T-cell (primary cell): ENCODE results near the gene KLHL40. TPM values are rescaled to one million over a fixed set of nuclear protein-coding genes. Genes with fewer than 3 reads are reported as not detected.

Experiments used
- ATAC-seq, 4 experiments: fragments of 200-7000 bp in 3 of 4; fragments of 150-1000 bp in 1 of 4; cut with Tn5 transposase; replicated peaks in 1 of 4; 1 replicate in 3 of 4; 2 replicates in 1 of 4; pipeline ENCODE4 v1.10.0; 2021; ENCODE audit warnings: moderate library complexity in 3 of 4, mild to moderate bottlenecking in 2 of 4, moderate number of reproducible peaks in 1 of 4
- CTCF ChIA-PET, 2 donors: fragments of 300-600 bp; sonication (Branson Sonifier 250); formaldehyde crosslinking; loops; one replicate each; lab custom pipeline; 2022; ENCODE audit warnings: antibody characterized with exemption in 2 of 2; lab: Charles Lee
- POLR2A ChIA-PET, 2 donors: fragments of 300-600 bp; sonication (Branson Sonifier 250); formaldehyde crosslinking; loops; one replicate each; lab custom pipeline; 2022; ENCODE audit warnings: antibody characterized with exemption in 2 of 2; lab: Charles Lee
- DNase-seq, 35 experiments: peaks; one replicate each; pipeline versions ENCODE4 v3.0.0 to v3.0.0-alpha.2; 2013 to 2023
- H3K27ac ChIP-seq: one replicate; pipeline ENCODE4 v1.5.1; 2013; ENCODE audit warnings: low read length
- H3K27me3 ChIP-seq, 2 experiments: replicated peaks in 1 of 2; 1 replicate in 1 of 2; 2 replicates in 1 of 2; pipeline versions ENCODE4 v1.6.1 to v1.7.0; 2013; ENCODE audit warnings: low read length in 1 of 2, mixed read lengths in 1 of 2; ENCODE audit not compliant: control insufficient read depth in 2 of 2, insufficient read depth in 2 of 2; ENCODE audit errors: extremely low read depth in 1 of 2
- H3K36me3 ChIP-seq, 2 donors: 1 replicate in 1 of 2; 2 replicates in 1 of 2; pipeline versions ENCODE4 v1.6.1 to v1.7.0; 2013; ENCODE audit warnings: low read length in 1 of 2; ENCODE audit not compliant: control insufficient read depth in 2 of 2, insufficient read depth in 1 of 2; ENCODE audit errors: extremely low read depth in 1 of 2
- H3K4me1 ChIP-seq, 2 experiments: 1 replicate in 1 of 2; 2 replicates in 1 of 2; pipeline versions ENCODE4 v1.6.1 to v1.7.0; 2013; ENCODE audit warnings: low read length in 2 of 2, mixed read lengths in 1 of 2; ENCODE audit not compliant: insufficient read depth in 2 of 2, control insufficient read depth in 1 of 2; ENCODE audit errors: extremely low read depth in 1 of 2
- H3K4me3 ChIP-seq, 2 donors: 1 replicate in 1 of 2; 2 replicates in 1 of 2; pipeline versions ENCODE4 v1.5.1 to v1.7.0; 2013; ENCODE audit warnings: mild to moderate bottlenecking in 2 of 2, low read length in 1 of 2, moderate library complexity in 1 of 2; ENCODE audit not compliant: control insufficient read depth in 1 of 2; ENCODE audit errors: extremely low read depth in 1 of 2
- H3K9me3 ChIP-seq: 2 replicates; pipeline ENCODE4 v1.7.0; 2013
- H3K27ac Mint-ChIP-seq, 2 donors: one replicate each; pipeline ENCODE4 v1.8.0; 2020 to 2021; ENCODE audit warnings: mild to moderate bottlenecking in 2 of 2, mixed read lengths in 2 of 2
- H3K27me3 Mint-ChIP-seq, 2 donors: one replicate each; pipeline ENCODE4 v1.8.0; 2021 to 2022; ENCODE audit warnings: mixed read lengths in 2 of 2
- H3K36me3 Mint-ChIP-seq: one replicate; pipeline ENCODE4 v1.8.0; 2021; ENCODE audit warnings: mixed read lengths
- H3K4me1 Mint-ChIP-seq, 3 donors: one replicate each; pipeline ENCODE4 v1.8.0; 2020 to 2022; ENCODE audit warnings: mixed read lengths in 3 of 3, mild to moderate bottlenecking in 1 of 3
- H3K4me3 Mint-ChIP-seq, 3 donors: one replicate each; pipeline ENCODE4 v1.8.0; 2020 to 2022; ENCODE audit warnings: mild to moderate bottlenecking in 3 of 3, mixed read lengths in 3 of 3, moderate library complexity in 3 of 3
- H3K9me3 Mint-ChIP-seq, 3 donors: one replicate each; pipeline ENCODE4 v1.8.0; 2020 to 2022; ENCODE audit warnings: mixed read lengths in 3 of 3
- whole genome bisulfite sequencing: methylation state at CpG from one replicate; pipeline ENCODE4 v1.1.5; 2013; ENCODE audit warnings: missing lambda C conversion rate; ENCODE audit not compliant: insufficient coverage; 5-methylcytosine and 5-hydroxymethylcytosine counted together
- total RNA-seq, 35 experiments: library from RNA in 6 of 35; stranded (reverse) in 6 of 35; fragments of 120-200 nt in 1 of 35; gene quantifications; one replicate each; pipeline versions ENCODE4 v1.2.1 to v1.2.4 and lab custom pipeline; 2013 to 2026

KLHL40 gene
- total RNA-seq, 5 donors from 2014 or later (not counting 1 experiment from before 2014, with no cell fraction given), result not detected

DNA sequence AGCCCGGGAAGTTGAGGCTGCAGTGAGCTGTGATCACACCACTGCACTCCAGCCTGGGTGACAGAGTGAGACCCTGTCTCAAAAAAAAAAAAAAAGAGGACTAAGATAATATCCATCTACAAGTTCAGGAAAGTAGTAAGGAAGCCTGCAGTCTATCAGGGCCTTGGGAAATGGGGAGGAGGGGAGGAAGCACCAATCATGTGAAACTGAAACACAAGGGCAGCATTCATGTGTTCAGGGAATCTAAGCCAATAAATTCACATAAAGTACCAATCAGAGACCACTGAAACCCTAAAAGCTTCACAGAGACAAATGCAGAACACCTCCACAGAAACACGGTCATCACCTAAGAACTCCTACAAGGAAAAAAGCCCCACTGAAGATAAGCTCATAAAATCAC lies 40.1 kb downstream of the KLHL40 start:
- H3K4me3 Mint-ChIP-seq, result no peak overlapping the region
- no peaks in the 10 kb centered on the region for H3K9me3 ChIP-seq
- POLR2A ChIA-PET, result no interaction called here
- no CpG with 5 or more reads among the region's 2 CpGs for WGBS
- H3K27me3 Mint-ChIP-seq, result peaks cover 9 to 20% of the 10 kb centered on the region in 2 donors
- CTCF ChIA-PET, result no interaction called here
- H3K4me3 ChIP-seq, result no peak overlapping the region
- no peaks in the 10 kb centered on the region for H3K4me1 Mint-ChIP-seq
- H3K27ac ChIP-seq, result no peak overlapping the region
- ATAC-seq (no peak), DNase-seq (no peak)
- no peaks in the 10 kb centered on the region for H3K9me3 Mint-ChIP-seq
- H3K27me3 ChIP-seq, result no peaks in the 10 kb centered on the region
- no peak overlapping the region for H3K27ac Mint-ChIP-seq
- H3K36me3 ChIP-seq, result no peaks in the 10 kb centered on the region
- H3K36me3 Mint-ChIP-seq, result no peaks in the 10 kb centered on the region
- no peaks in the 10 kb centered on the region for H3K4me1 ChIP-seq

DNA sequence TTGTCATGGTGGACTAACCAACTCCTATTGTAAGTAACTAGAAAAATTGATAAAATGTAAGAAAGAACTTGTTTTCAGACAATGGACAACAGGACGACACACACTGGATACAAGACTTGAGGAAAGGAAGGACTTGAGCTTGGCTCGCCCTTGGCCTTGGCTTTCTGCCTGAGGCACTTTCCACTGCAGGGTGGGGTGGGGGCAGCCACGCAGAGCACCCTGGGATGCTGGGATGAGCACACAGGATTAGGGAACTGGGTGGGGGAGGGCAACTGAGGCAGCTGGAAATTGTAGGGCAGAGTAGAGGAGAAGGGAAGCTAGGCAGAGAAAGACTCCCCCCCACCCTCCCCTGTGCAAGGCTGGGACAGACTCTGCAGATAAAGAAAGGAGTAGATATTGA lies 42.7 kb downstream of the KLHL40 start:
- H3K27ac ChIP-seq, result no peak overlapping the region
- no peaks in the 10 kb centered on the region for H3K27me3 ChIP-seq
- no peaks in the 10 kb centered on the region for H3K9me3 ChIP-seq
- CTCF ChIA-PET, result no interaction called here
- no peak overlapping the region for H3K4me3 ChIP-seq
- peaks cover 9 to 13% of the 10 kb centered on the region in 2 donors for H3K27me3 Mint-ChIP-seq
- ATAC-seq, result no peak
- no peaks in the 10 kb centered on the region for H3K36me3 Mint-ChIP-seq
- WGBS, result 100% methylated on average over 1 of the region's 3 CpGs
- H3K9me3 Mint-ChIP-seq, result no peaks in the 10 kb centered on the region
- POLR2A ChIA-PET, result no interaction called here
- no peak overlapping the region for H3K4me3 Mint-ChIP-seq
- H3K36me3 ChIP-seq, result no peaks in the 10 kb centered on the region
- no peaks in the 10 kb centered on the region for H3K4me1 Mint-ChIP-seq
- H3K4me1 ChIP-seq, result no peaks in the 10 kb centered on the region
- no peak overlapping the region for H3K27ac Mint-ChIP-seq
- no peak for DNase-seq

DNA sequence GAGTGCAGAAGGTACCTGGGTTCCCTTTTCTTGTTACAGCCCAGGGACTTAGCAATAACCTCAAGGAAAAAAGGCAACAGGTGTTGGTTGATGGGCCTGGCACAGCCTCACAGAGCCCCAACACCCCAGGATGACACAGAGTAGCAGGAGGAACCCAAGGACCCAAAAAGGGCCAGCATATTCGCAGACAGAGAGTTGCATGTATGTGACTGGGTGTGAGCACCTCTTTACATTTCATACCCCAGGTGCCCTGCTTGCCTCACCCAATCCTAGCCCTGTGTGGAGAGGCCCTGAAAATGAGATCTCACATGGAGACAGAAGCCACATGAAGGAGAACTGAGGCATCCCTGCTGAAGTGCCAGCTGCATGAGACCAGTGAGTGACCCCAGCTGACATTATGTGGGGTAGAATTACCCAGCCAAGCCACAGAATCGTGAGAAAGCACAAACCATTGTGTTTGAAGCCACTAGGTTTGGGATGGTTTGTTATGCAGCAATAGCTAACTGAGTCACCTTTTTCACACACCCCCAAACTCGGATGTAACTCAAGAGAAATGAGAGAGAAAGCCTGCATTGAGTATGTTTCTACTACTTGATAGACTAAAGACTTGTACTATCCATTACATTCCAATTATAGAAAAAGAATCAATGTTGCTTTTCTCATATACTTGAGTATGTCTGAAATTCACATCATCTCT lies 43.5 kb downstream of the KLHL40 start:
- H3K27ac Mint-ChIP-seq, result no peak overlapping the region
- POLR2A ChIA-PET, result interaction anchor here in 1 of 2 donors (0.5 kb wide), 1 partner anchor 252 kb away, joined by 3 read pairs; no protein-coding TSS in a partner anchor
- H3K4me3 Mint-ChIP-seq, result no peak overlapping the region
- Histone ChIP-seq H3K4me3 (no peak overlapping the region), H3K4me1 (no peaks in the 10 kb centered on the region), H3K27me3 (no peaks in the 10 kb centered on the region), H3K27ac (no peak overlapping the region), H3K36me3 (no peaks in the 10 kb centered on the region), H3K9me3 (no peaks in the 10 kb centered on the region)
- ATAC-seq, result no peak
- no peaks in the 10 kb centered on the region for H3K36me3 Mint-ChIP-seq
- peak in 1 of 35 experiments; percentile 2 for DNase-seq
- no peaks in the 10 kb centered on the region for H3K9me3 Mint-ChIP-seq
- CTCF ChIA-PET, result no interaction called here
- H3K4me1 Mint-ChIP-seq, result no peaks in the 10 kb centered on the region
- peaks cover 6 to 10% of the 10 kb centered on the region in 2 donors for H3K27me3 Mint-ChIP-seq
- no CpG with 5 or more reads among the region's 3 CpGs for WGBS

DNA sequence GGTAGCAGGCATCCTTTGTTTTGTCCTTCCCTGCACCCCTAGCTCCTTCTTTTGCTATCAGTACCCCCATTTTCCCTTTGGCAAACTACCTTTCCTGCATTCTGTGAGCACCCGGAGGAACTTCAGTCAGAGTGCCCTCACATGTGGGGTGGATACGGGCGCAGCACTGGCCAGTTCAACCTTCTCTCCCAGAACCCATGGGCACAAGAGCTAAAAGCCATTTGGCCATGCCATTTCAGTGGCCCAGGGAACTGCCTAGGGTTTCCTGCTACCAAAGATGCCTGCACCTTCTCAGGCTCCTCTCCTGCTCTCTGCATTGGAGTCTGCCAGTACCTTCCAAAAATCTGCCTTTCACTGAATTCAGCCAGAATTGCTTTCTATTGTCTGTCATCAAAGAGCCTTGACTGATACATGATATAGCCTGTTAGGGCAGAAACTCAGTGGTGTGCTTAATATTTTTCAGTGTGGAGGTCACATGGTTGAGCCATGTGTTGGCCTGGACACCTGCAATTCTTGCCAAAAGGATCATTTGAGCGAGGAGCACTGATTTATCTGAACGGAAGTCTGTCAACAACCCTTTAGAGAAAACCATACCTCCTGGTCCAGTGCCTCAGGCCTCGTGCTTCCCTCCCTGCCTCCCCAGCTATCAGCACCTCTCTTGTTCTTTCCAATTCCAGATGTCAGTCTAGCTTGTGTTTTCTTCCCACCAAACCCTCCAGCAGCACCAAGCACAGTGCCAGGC lies 44.2 kb downstream of the KLHL40 start:
- H3K36me3 ChIP-seq, result no peaks in the 10 kb centered on the region
- H3K4me1 Mint-ChIP-seq, result no peaks in the 10 kb centered on the region
- 92% methylated on average over 5 of the region's 6 CpGs for WGBS
- no peaks in the 10 kb centered on the region for H3K36me3 Mint-ChIP-seq
- ChIA-PET CTCF (no interaction called here), POLR2A (interaction anchor here in 1 of 2 donors (0.5 kb wide), 1 partner anchor 252 kb away, joined by 3 read pairs; no protein-coding TSS in a partner anchor)
- ATAC-seq (no peak), DNase-seq (no peak)
- no peaks in the 10 kb centered on the region for H3K9me3 ChIP-seq
- no peak overlapping the region for H3K4me3 ChIP-seq
- no peak overlapping the region for H3K27ac Mint-ChIP-seq
- no peak overlapping the region for H3K27ac ChIP-seq
- H3K9me3 Mint-ChIP-seq, result no peaks in the 10 kb centered on the region
- peaks cover 4 to 6% of the 10 kb centered on the region in 2 donors for H3K27me3 Mint-ChIP-seq
- no peak overlapping the region for H3K4me3 Mint-ChIP-seq
- no peaks in the 10 kb centered on the region for H3K4me1 ChIP-seq
- no peaks in the 10 kb centered on the region for H3K27me3 ChIP-seq

DNA sequence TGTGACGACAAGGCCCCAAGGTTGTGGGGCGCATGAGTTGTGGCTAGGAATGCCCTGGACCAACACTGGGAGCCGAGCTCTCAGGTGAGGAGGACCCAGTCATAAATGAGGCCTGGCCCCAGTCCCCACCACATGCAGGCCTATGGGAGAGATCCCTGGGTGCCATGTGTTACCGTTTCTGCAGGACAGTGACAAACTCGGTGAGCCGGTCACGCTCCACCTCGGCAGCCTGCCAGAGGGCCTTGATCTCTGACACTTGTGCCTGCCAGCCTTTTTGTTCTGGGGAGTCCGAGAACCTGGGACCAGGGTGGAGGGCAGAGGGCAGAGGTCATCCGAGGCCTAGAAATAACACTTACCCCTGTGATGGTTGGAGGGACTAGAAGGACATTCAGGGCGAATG lies 45.0 kb downstream of the KLHL40 start:
- no peak for DNase-seq
- Mint-ChIP-seq H3K9me3 (no peaks in the 10 kb centered on the region), H3K4me1 (no peaks in the 10 kb centered on the region), H3K27me3 (peaks cover 4 to 6% of the 10 kb centered on the region in 2 donors), H3K4me3 (no peak overlapping the region), H3K27ac (no peak overlapping the region), H3K36me3 (no peaks in the 10 kb centered on the region)
- Histone ChIP-seq H3K27ac (no peak overlapping the region), H3K4me3 (no peak overlapping the region), H3K4me1 (no peaks in the 10 kb centered on the region), H3K27me3 (no peaks in the 10 kb centered on the region), H3K9me3 (no peaks in the 10 kb centered on the region), H3K36me3 (no peaks in the 10 kb centered on the region)
- ChIA-PET POLR2A (no interaction called here), CTCF (no interaction called here)
- no peak for ATAC-seq
- WGBS, result 74% methylated on average over 7 of the region's 11 CpGs

DNA sequence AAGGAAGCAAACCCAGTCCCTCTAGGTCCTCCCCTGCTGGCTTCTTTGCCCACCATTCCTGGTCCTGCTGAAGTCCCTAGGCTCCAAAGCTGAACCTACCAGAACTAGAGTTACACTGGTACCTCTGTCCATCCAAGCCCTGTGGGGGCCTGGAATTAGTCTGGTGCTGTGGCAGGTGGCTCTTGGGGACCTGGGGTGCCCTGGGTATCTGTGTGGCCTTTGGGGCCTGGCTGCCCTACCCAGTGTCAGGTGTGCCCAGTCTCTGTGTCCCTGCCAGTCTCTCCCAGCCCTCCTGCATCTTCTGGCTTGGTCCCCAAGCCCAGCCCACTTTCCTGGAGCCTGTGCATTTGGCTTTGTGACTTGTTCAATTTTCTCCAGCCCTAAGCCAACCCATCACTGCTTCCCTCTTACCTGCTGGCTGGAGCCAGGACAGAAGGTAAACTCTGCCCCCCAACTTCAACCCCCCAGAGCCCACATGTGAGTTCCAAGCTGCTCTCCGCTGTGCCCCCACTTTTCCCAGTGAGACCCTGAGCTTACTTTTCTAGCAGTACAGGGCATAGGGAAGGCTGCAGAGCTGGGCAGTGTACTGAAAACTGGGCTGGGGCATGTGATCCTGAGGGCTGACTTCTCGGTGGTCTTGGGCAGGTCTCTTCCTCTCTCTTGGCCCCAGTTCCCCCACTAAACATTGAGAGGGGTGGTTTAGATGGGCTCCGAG lies 45.5 kb downstream of the KLHL40 start:
- Mint-ChIP-seq H3K9me3 (no peaks in the 10 kb centered on the region), H3K4me1 (no peaks in the 10 kb centered on the region), H3K27me3 (peaks cover 0 to 3% of the 10 kb centered on the region in 2 donors), H3K27ac (no peak overlapping the region), H3K4me3 (no peak overlapping the region), H3K36me3 (no peaks in the 10 kb centered on the region)
- no peaks in the 10 kb centered on the region for H3K4me1 ChIP-seq
- H3K27me3 ChIP-seq, result peaks cover 0 to 3% of the 10 kb centered on the region in 2 experiments
- CTCF ChIA-PET, result interaction anchor here in 1 of 2 donors (0.6 kb wide), 1 partner anchor 228 kb away, joined by 6 read pairs; the partner anchor contains the start of gene VIPR1
- POLR2A ChIA-PET, result interaction anchor here in 1 of 2 donors (0.6 kb wide), 1 partner anchor 1458 kb away, joined by 5 read pairs; no protein-coding TSS in a partner anchor
- no peaks in the 10 kb centered on the region for H3K9me3 ChIP-seq
- no peak overlapping the region for H3K27ac ChIP-seq
- ATAC-seq, result no peak
- no peaks in the 10 kb centered on the region for H3K36me3 ChIP-seq
- no peak overlapping the region for H3K4me3 ChIP-seq
- WGBS, result no CpG with 5 or more reads among the region's 3 CpGs
- no peak for DNase-seq
